ENCODE data around the gene LRCH2. TPM values are rescaled to one million over a fixed set of nuclear protein-coding genes. Genes with fewer than 3 reads are reported as not detected.

Gene LRCH2, protein sequence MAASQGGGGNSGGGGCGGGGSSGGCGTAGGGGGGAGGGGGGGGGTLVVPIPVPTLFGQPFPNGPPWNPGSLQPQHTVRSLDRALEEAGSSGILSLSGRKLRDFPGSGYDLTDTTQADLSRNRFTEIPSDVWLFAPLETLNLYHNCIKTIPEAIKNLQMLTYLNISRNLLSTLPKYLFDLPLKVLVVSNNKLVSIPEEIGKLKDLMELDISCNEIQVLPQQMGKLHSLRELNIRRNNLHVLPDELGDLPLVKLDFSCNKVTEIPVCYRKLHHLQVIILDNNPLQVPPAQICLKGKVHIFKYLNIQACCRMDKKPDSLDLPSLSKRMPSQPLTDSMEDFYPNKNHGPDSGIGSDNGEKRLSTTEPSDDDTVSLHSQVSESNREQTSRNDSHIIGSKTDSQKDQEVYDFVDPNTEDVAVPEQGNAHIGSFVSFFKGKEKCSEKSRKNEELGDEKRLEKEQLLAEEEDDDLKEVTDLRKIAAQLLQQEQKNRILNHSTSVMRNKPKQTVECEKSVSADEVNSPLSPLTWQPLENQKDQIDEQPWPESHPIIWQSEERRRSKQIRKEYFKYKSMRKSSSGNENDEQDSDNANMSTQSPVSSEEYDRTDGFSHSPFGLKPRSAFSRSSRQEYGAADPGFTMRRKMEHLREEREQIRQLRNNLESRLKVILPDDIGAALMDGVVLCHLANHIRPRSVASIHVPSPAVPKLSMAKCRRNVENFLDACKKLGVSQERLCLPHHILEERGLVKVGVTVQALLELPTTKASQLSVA
- 0.19 and 0.28 TPM in 2 replicates for total RNA-seq

DNA sequence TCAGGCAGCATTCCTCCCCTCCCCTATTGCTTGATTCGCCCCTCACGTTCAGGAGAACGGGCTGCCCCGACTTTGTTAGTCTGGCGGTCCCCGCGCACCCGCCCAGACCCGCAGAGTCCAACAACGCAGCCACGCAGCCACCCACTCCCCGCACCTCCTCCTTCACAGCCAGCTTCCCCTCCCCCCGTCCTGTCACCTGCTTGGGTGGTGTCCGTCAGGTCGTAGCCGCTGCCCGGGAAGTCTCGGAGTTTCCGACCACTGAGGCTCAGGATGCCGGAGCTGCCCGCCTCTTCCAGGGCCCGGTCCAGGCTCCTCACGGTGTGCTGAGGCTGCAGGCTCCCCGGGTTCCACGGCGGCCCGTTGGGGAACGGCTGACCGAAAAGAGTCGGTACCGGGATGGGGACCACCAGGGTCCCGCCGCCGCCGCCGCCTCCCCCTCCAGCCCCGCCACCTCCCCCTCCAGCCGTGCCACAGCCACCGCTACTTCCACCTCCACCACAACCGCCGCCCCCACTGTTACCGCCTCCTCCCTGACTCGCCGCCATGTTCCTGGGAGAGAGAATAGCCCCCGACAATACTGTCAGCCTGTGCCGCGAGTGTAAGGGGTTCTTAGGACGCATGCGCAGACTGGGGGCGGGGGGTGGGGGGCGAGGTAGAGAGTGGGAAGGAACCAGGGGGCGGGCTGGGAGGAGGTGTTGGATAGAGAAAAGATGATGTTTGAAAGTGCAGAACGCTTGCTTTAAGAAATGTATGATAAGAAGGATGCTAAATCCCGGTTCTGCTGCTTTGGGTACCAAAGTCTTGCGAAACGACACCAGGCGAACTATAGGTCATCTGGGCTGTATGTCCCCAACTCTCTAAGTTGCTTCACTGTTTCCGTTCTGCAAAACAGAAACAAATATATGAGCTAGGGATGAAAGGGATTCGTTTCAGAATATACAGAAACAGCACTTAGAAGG lies at the start of gene LRCH2:
LRCH2 (minus strand) TSS at position 600 of the 959 bp plus-strand sequence; CDS start at position 545, 55 bp downstream.

DNA sequence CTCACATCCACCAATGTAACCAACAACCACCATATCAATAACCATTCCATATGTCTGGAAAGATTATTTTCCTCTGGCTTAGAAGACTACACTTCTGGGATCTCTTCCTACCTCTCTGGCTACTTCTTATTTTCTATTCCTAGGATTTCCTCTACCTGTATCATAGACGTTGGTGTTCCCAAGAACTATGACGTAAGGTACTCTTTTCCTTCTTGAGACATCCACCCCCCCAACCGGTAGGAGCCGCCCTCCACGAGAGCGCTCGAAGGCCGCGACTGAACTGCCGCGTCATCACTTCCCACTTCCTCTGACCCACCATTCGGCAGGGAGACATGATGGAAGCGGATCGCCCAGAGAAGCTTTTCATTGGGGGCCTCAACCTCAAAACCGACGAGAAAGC lies 44.8 kb downstream of the LRCH2 start, which contains the start of gene RBMXL3:
RBMXL3 (plus strand) TSS at position 301 of the 400 bp plus-strand sequence; CDS start at position 333, 32 bp downstream.

Other genes with a start within 250 kb of the LRCH2 start
- 0.28 and 0.65 TPM in 2 replicates for gene IL13RA2, start 216.5 kb downstream of the LRCH2 start, total RNA-seq
- not detected in 2 replicates for gene RBMXL3, start 44.7 kb downstream of the LRCH2 start, total RNA-seq
- not detected in 2 replicates for gene LUZP4, start 55.6 kb upstream of the LRCH2 start, total RNA-seq